Effector CD8-positive, alpha-beta T cell (primary cell): ENCODE data around the gene SERPINB13.

Experiments
- DNase-seq: peaks from one replicate; lab custom pipeline; 2025; lab: John Stamatoyannopoulos, UW
- total RNA-seq, 4 experiments: gene quantifications; one replicate each; lab custom pipeline; 2026; lab: John Stamatoyannopoulos, UW

Gene SERPINB13
- 0 reads per million in 4 experiments for total RNA-seq

GRCh38 chr18:63586966-63587365, at the start of gene SERPINB13:
TSS of gene SERPINB13 (plus strand) at chr18:63587343. CDS start at chr18:63588668, 1,325 bp downstream.
- no peak for DNase-seq

GRCh38 chr18:63539904-63540510, 47.1 kb upstream of the SERPINB13 start:
- DNase-seq, result no peak

DNA sequence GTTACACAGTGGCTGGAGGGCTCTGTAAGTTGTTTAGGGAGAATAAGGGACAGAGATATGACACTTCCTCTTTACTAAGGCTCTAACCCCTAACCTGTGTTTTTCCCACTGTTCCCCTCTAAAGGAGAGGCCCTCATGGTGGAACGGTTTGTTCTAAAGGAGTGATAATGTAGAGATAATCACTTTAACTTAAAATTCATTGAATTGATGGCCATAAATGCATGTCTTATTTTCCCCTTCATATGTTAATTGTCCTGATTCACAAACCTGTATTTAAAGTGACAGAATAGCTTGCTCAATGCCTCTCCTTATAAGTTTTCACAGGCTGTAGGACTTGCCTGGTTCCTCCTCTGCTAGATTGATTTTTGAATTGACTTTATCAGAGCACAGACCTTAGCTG, 45.1 kb upstream of the SERPINB13 start, which contains the start of gene SERPINB12:
SERPINB12 (plus strand) TSS at position 301 of the 400 bp plus-strand sequence. CDS start 13,791 bp downstream, outside the sequence.
- no peak for DNase-seq

- DNase-seq, result no peak
Observed at GRCh38 chr18:63544017-63544416, 43.1 kb upstream of the SERPINB13 start.

GRCh38 chr18:63545000-63545399, 42.1 kb upstream of the SERPINB13 start:
- no peak for DNase-seq

DNA sequence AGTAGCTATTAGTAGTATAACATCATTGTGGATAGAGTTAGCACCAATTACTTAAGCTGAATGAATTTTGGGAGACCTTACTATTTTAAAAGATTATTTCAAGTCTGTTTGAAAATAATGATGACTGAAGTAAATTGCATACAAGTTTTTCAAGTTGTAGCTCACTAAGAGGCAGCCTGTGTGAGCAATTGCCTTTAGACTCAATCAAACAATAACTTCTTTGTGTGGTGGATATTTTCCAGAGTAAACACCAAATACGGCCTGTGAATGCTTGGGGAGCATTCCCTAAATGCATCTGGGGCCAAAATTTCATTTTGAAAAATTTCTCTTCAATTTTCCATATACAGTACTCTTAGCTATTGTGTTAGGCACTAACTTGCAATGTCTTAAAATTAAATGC, 37.1 kb upstream of the SERPINB13 start:
- no peak for DNase-seq

DNA sequence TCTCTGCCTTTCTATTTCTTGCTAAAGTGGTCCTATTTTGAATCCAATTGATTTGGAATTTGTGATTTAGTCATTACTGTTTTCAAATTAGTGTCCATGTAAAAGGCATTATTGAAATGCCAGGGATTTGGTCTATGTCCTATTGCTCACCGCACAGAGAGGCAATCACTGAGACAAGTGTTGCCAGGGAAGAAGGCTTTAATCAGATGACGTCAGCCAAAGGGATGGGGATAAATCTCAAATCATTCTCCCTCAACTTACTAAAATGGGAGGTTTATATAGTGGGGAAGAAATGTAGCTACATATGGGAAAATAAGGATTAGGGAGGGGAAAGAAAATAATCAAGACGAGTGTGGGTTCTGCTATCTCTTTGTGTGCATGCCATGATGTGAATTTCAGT, 35.4 kb upstream of the SERPINB13 start:
- no peak for DNase-seq

- no peak for DNase-seq
Observed at GRCh38 chr18:63552581-63552980, 34.6 kb upstream of the SERPINB13 start.

DNA sequence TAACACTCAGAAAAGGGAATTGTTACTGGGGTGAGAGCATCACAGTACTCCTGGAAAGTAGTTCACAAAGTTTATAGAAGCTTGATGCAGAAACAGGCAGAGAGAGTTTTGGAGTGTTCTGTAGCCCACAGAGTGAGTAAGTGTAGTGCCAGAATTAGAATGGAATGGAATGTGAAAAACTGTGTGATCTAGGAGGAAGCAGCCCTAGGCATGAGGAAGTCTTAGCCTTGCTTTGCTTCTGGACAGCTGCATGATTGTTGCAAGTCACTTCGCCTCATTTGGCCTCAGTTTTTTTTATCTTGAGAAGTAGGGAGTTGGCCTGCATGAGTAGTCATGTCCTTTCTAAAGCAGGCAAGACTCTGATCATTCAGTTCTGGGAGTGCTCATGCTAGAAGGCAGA, 34.1 kb upstream of the SERPINB13 start:
- DNase-seq, result no peak

GRCh38 chr18:63559567-63560491, 27.3 kb upstream of the SERPINB13 start:
- no peak for DNase-seq

GRCh38 chr18:63562284-63562683, 24.9 kb upstream of the SERPINB13 start:
- no peak for DNase-seq

- DNase-seq, result no peak
Observed at GRCh38 chr18:63564021-63564420, 23.1 kb upstream of the SERPINB13 start.

DNA sequence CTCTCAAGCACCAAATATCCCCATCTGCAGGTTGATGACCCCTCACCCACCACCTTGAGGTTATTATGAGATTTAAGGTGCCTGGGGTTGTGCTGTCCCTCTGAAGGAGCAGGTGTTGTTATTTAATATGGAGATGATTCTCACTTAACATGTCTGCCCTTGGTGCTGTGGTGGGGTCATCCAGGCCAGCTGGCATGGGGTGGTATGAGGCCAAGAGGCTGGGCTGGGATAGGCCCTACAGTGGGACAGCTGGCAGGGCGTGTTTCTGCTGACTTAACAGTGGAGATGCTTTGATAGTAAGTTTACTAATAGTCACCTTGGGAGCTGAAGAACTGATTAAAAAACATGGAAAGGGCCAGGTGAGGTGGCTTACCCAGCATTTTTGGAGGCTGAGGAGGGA, 22.6 kb upstream of the SERPINB13 start:
- DNase-seq, result no peak

DNA sequence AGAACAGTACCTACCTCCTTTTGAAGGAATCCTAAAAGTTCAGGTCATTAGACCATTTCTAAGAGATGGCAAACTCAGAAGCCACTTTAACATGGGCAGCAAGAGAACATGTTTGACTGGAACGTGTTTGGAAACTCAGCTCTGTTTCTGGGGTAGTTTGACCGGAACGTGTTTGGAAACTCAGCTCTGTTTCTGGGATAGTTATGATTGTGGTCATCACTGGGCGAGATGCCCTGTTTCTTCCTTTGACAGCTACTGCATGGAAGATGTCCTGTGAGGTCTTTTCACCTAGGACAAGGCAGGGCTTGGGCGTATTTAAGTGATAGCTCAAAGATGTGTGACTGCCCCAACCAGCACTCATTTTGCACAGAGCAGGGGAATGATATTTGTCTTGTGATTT, 19.9 kb upstream of the SERPINB13 start:
- DNase-seq, result no peak

DNA sequence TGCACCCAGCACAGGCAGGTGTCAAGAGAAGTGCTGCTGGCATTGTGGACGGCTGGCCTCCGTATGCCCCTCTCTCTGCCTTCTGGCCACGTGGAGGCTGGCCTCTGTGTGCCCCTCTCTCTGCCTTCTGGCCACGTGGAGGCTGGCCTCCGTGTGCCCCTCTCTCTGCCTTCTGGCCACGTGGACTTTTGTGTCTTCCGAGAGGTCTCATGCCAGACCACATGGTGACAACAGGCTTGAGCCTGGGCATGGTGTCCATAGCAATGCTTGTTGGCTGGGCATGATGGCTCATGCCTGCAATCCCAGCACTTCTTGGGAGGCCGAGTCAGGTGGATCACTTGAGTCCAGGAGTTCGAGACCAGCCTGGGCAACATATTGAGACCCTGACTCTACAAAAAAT, 19.3 kb upstream of the SERPINB13 start:
- no peak for DNase-seq

DNA sequence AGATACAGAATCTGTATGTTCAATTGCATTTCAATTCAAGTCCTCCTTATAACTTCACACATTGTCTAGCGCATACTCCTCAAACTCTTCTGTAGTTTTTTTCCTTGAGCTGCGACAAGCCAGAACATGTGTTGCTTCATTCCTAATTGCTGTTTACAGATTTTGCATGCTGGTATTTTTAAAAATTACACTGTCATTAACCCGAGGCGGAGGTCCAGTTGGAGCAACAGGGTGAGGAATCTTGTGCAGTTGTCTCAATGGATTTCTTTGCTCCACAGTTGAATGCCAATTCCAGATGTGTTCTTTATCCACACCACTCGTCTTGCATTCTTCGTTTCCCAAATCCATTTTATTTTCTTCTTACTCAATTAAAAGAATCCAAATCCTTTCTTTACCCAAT, 16.4 kb upstream of the SERPINB13 start:
- no peak for DNase-seq

- no peak for DNase-seq
Observed at GRCh38 chr18:63575681-63576080, 11.5 kb upstream of the SERPINB13 start.

GRCh38 chr18:63578357-63578958, 8.7 kb upstream of the SERPINB13 start:
- DNase-seq, result no peak

DNA sequence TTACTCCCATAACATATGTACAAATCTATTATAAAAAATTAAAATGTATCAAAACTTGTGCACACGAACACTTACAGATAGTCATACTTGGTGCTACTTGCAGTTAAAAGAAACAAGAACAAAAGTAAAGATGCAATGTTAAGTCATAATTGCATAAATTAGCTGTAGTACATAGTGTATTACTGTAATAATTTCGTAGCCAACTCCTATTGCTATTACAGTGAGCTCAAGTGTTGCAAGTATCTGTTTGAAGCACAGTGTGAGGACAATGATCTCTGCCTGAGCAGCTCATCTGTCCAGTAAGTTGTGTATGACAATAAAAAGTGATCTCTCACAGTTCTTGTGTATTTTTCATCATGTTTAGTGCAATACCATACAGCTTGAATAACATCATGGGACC, 7.5 kb upstream of the SERPINB13 start:
- no peak for DNase-seq

DNA sequence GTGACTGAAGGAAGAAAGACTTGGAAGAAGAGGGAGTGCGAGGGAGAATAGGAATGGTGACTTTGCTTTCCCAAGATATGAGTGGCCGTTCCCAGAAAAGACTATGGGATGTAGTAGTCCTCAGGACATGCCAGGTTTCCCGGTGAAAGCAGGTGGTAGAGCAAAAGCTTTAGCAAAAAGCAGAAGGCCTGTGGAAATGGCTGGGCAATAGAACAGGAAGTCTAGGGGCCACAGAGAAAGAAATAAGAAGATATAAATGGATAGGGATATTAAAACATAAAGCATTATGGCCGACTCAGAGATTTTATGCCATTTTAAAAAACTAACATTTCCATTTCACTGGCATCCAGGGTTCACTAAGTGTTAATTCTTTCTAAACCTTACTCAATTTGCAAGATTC, 1.2 kb upstream of the SERPINB13 start:
- DNase-seq, result no peak

GRCh38 chr18:63586431-63586830, 712 bp upstream of the SERPINB13 start:
- no peak for DNase-seq

GRCh38 chr18:63588909-63589308, 1.8 kb downstream of the SERPINB13 start:
- DNase-seq, result no peak

DNA sequence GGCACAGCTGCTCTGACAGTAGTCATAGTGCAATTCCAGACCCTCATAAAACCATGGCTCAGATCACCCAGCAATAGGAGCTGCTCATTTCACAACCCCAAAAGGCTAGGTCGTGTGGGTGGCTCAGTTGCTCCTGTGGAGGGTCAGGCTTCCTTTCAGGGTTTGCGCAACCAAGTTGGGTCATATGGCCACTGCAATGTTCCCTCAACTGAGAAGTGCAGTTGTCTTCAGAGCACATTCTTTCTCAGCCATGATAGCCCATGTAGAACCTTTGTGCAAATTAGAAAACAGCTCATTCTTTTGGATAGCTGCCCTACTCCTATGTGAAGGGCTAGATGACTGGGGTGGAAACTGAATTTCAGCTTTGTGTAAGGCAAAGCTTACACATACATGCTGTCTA, 3.2 kb downstream of the SERPINB13 start:
- DNase-seq, result no peak
